SU-DHL-6 (cell line): ENCODE measurements around the gene IRF7.

Experiments
- H2AFZ ChIP-seq: fragments of 200-600 bp; sonication (generic); 2 replicates; pipeline ENCODE4 v1.6.1; 2014; ENCODE audit warnings: low read depth, mild to moderate bottlenecking, moderate library complexity, mixed read lengths, antibody characterized with exemption, low read length; ENCODE audit not compliant: severe bottlenecking
- H3F3A ChIP-seq: fragments of 200-600 bp; shearing (Covaris generic); 2 replicates; pipeline ENCODE4 v1.6.0; 2016; ENCODE audit warnings: antibody characterized with exemption, mild to moderate bottlenecking; ENCODE audit not compliant: insufficient read depth
- H3K27ac ChIP-seq: fragments of 200-600 bp; sonication (generic); 2 replicates; pipeline ENCODE4 v1.5.1; 2016; ENCODE audit warnings: low read depth, mild to moderate bottlenecking, low read length, moderate library complexity, mixed read lengths
- H3K27me3 ChIP-seq: fragments of 200-600 bp; sonication (generic), shearing (Covaris generic); 2 replicates; pipeline ENCODE4 v1.6.0; 2014; ENCODE audit warnings: mild to moderate bottlenecking, low read length
- H3K36me3 ChIP-seq: fragments of 200-600 bp; sonication (generic); 2 replicates; pipeline ENCODE4 v1.6.1; 2014; ENCODE audit warnings: mild to moderate bottlenecking, low read length, mixed read lengths
- H3K4me2 ChIP-seq: fragments of 300-600, 200-600 bp; shearing (Covaris generic), sonication (generic); 2 replicates; pipeline ENCODE4 v1.6.0; 2014; ENCODE audit warnings: low read length, low read depth, mild to moderate bottlenecking; ENCODE audit not compliant: poor library complexity, severe bottlenecking
- H3K4me3 ChIP-seq: fragments of 200-600 bp; sonication (generic); 2 replicates; pipeline ENCODE4 v1.5.1; 2014; ENCODE audit warnings: antibody characterized with exemption, low read length, mild to moderate bottlenecking, mixed read lengths; ENCODE audit not compliant: insufficient read depth, poor library complexity, severe bottlenecking
- H3K79me2 ChIP-seq: fragments of 200-600 bp; sonication (generic); 2 replicates; pipeline ENCODE4 v1.6.1; 2014; ENCODE audit warnings: mild to moderate bottlenecking, low read length, moderate library complexity; ENCODE audit not compliant: insufficient read depth
- H3K9ac ChIP-seq: fragments of 200-600 bp; sonication (generic); 2 replicates; pipeline ENCODE4 v1.7.0; 2014; ENCODE audit warnings: mild to moderate bottlenecking, low read length
- H3K9me2 ChIP-seq: fragments of 200-600 bp; sonication (generic); replicated peaks from 2 replicates; pipeline ENCODE4 v1.6.1; 2014; ENCODE audit warnings: low read length; ENCODE audit not compliant: insufficient read depth
- H3K9me3 ChIP-seq: fragments of 200-600 bp; sonication (generic); 2 replicates; pipeline ENCODE4 v1.6.1; 2014; ENCODE audit warnings: low read length, mixed read lengths; ENCODE audit not compliant: insufficient read depth
- H4K20me1 ChIP-seq: fragments of 200-600 bp; sonication (generic); 2 replicates; pipeline ENCODE4 v1.6.1; 2014; ENCODE audit warnings: low read depth, mild to moderate bottlenecking, antibody characterized with exemption, low read length, moderate library complexity, mixed read lengths
- CTCF ChIP-seq: fragments of 200-600 bp; sonication (generic); IDR thresholded peaks from one replicate; pipeline ENCODE4 v1.5.1; 2017; ENCODE audit warnings: antibody characterized with exemption, mild to moderate bottlenecking, low read length, moderate library complexity; ENCODE audit not compliant: insufficient read depth, poor library complexity, severe bottlenecking
- EZH2phosphoT487 ChIP-seq: fragments of 200-600 bp; sonication (generic), shearing (Covaris generic); conservative IDR thresholded peaks from 2 replicates; pipeline ENCODE4 v1.6.1; 2018; ENCODE audit warnings: mild to moderate bottlenecking, antibody characterized with exemption, low read length, moderate library complexity, mixed read lengths

IRF7 gene

GRCh38 chr11:626475-627307 is 10.9 kb upstream of the IRF7 start, which contains the start of gene SCT:
Gene SCT, minus strand, starts transcription at chr11:627181. Its CDS starts 38 bp downstream, at chr11:627143.
- TF ChIP-seq CTCF (no peak), EZH2phosphoT487 (no peak)
- no peaks in the 10 kb centered on the region for H3K27me3 ChIP-seq

GRCh38 chr11:625636-626268 is 10.0 kb upstream of the IRF7 start:
- 0 out of 2 replicates have a peak, but pooled peaks cover 12% of the 10 kb centered on the region for H3F3A ChIP-seq
- no peaks in the 10 kb centered on the region for H4K20me1 ChIP-seq
- no peak overlapping the region for H3K4me2 ChIP-seq

More at GRCh38 chr11:626475-627307, 10.9 kb upstream of the IRF7 start, which contains the start of gene SCT:
- Histone ChIP-seq H3K4me2 (no peak within 1 kb of the TSS), H3K9me2 (no peaks in the 10 kb centered on the region), H3K79me2 (no peaks in the 10 kb centered on the region), H3K9ac (no peak within 1 kb of the TSS), H3K4me3 (no peak within 1 kb of the TSS), H3K36me3 (no peaks in the 10 kb centered on the region), H3K27ac (no peak within 1 kb of the TSS), H4K20me1 (no peaks in the 10 kb centered on the region), H2AFZ (no peak within 1 kb of the TSS), H3K9me3 (no peaks in the 10 kb centered on the region), H3F3A (0 out of 2 replicates have a peak, but pooled peaks cover 12% of the 10 kb centered on the region)

More at GRCh38 chr11:625636-626268, 10.0 kb upstream of the IRF7 start:
- TF ChIP-seq CTCF (no peak), EZH2phosphoT487 (no peak)
- no peaks in the 10 kb centered on the region for H3K9me3 ChIP-seq
- H3K36me3 ChIP-seq: no peaks in the 10 kb centered on the region
- H3K27ac ChIP-seq: no peak overlapping the region
- no peaks in the 10 kb centered on the region for H3K27me3 ChIP-seq
- no peak overlapping the region for H3K9ac ChIP-seq
- no peaks in the 10 kb centered on the region for H3K9me2 ChIP-seq
- H2AFZ ChIP-seq: no peak overlapping the region
- no peak overlapping the region for H3K4me3 ChIP-seq
- no peaks in the 10 kb centered on the region for H3K79me2 ChIP-seq
